ENCODE measurements around the gene IDH1. TPM values are rescaled to one million over a fixed set of nuclear protein-coding genes. Genes with fewer than 3 reads are reported as not detected.

Gene IDH1
- total RNA-seq, 1 experiment from 2014 or later = 91.2 TPM

DNA sequence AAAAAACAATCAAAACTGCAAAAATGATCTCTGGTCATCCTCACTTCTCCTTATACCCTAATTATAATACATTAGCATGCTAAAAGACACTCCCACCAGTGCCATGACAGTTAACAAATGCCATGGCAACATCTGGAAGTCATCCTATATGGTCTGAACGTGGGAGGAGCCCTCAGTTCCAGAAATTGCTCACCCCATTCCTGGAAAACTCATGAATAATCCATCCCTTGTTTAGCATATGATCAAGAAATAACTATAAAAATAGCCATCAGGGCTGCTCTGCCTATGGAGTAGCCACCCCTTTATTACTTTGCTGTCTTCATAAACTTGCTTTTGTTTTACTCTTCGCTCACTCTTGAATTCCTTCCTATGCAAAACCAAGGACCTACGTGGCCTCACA, 59.3 kb downstream of the IDH1 start (continued):
- TF ChIP-seq, protein P1, sequence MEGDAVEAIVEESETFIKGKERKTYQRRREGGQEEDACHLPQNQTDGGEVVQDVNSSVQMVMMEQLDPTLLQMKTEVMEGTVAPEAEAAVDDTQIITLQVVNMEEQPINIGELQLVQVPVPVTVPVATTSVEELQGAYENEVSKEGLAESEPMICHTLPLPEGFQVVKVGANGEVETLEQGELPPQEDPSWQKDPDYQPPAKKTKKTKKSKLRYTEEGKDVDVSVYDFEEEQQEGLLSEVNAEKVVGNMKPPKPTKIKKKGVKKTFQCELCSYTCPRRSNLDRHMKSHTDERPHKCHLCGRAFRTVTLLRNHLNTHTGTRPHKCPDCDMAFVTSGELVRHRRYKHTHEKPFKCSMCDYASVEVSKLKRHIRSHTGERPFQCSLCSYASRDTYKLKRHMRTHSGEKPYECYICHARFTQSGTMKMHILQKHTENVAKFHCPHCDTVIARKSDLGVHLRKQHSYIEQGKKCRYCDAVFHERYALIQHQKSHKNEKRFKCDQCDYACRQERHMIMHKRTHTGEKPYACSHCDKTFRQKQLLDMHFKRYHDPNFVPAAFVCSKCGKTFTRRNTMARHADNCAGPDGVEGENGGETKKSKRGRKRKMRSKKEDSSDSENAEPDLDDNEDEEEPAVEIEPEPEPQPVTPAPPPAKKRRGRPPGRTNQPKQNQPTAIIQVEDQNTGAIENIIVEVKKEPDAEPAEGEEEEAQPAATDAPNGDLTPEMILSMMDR (IDR thresholded peaks at IDR 0.05 in 2 of 3, conservative IDR thresholded peaks at IDR 0.05 in 1 of 3; ENCODE audit: borderline replicate concordance in 1 of 3, insufficient read depth in 1 of 3, low read depth in 2 of 3, low read length in 2 of 3) = no peak

DNA sequence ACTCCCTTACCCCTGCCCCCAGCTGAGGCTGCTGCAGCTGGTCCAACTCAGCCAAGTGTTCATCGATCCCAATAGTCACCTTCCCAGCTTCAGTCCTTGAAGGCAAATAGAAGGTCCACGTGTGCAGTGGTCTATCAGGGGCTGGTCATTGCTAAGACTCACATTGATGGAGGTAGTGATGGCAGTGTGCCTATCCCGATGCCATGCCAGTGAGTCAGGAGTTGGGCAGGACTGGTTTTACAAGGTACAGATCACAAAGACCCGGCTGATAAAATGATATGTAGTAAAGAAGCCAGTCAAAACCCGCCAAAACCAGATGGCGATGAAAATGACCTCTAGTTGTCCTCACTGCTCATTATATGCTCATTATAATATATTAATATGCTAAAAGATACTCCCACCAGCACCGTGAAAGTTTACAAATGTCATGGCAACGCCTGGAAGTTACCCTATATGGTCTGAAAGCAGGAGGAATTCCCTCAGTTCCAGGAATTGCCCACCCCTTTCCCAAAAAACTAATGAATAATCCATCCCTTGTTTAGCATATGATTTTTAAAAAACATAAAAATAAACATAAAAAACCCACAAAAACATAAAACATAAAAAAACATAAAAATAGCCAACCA, 62.1 kb downstream of the IDH1 start:
- H3K4me3 ChIP-seq (replicated peaks in 1 of 2; ENCODE audit: low read depth in 1 of 2, low read length in 2 of 2) = no peak overlapping the region
- no TSS peak for BruUV-seq (replicated peaks)
- no peaks in the 10 kb centered on the region for H3K9me3 ChIP-seq (ENCODE audit: control insufficient read depth in 1 of 2, insufficient read depth in 1 of 2, low read depth in 1 of 2, low read length in 2 of 2)
- H3K4me2 ChIP-seq (ENCODE audit: low read length) = peak overlapping the region; percentile 22; the same call in 1 of the 2 replicates
- no peak overlapping the region for H3K9ac ChIP-seq (ENCODE audit: low read length)
- ChIA-PET RAD21 (ENCODE audit: low non-redundant PET in 1 of 2, low total read pairs in 2 of 2, uncharacterized antibody in 2 of 2, unreplicated experiment in 2 of 2) (no interaction called here), CTCF (no interaction called here), POLR2A (no interaction called here)
- H3K4me1 ChIP-seq (ENCODE audit: control insufficient read depth in 1 of 2, insufficient read depth in 2 of 2, low read length in 2 of 2) = peaks cover 6 to 11% of the 10 kb centered on the region in 2 experiments; a peak in 3 of 4 replicates
- H3K79me2 ChIP-seq (ENCODE audit: insufficient read depth, low read length) = no peaks in the 10 kb centered on the region
- H3K9me2 ChIP-seq (ENCODE audit: insufficient read depth) = no peaks in the 10 kb centered on the region
- ATAC-seq = peak; percentile 36; the same call in 1 of the 2 replicates
- DNase-seq (ENCODE audit: low read depth, low spot score) = no peak
- H3K27ac ChIP-seq (ENCODE audit: low read depth, low read length) = no peak overlapping the region
- TF ChIP-seq EZH2phosphoT487 (IDR thresholded peaks at IDR 0.05; ENCODE audit: borderline replicate concordance) = no peak
- TF ChIP-seq ZNF274 (IDR thresholded peaks at IDR 0.05; ENCODE audit: low read depth, low read length) = no peak
- TF ChIP-seq POLR2AphosphoS5 (IDR thresholded peaks at IDR 0.05; ENCODE audit: low read depth, low read length) = no peak
- TF ChIP-seq, protein P1 (IDR thresholded peaks at IDR 0.05 in 2 of 3, conservative IDR thresholded peaks at IDR 0.05 in 1 of 3; ENCODE audit: borderline replicate concordance in 1 of 3, insufficient read depth in 1 of 3, low read depth in 2 of 3, low read length in 2 of 3) = no peak
- no peak for TF ChIP-seq CBX3 (IDR thresholded peaks at IDR 0.05; ENCODE audit: low read depth)
- no peak for TF ChIP-seq POLR2A (IDR thresholded peaks at IDR 0.05; ENCODE audit: borderline replicate concordance, extremely low read depth, insufficient read depth, insufficient read length)
- no peak for TF ChIP-seq SRF (IDR thresholded peaks at IDR 0.05; ENCODE audit: low read depth)
- TF ChIP-seq, protein P2, sequence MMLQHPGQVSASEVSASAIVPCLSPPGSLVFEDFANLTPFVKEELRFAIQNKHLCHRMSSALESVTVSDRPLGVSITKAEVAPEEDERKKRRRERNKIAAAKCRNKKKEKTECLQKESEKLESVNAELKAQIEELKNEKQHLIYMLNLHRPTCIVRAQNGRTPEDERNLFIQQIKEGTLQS (IDR thresholded peaks at IDR 0.05) = no peak
- no peak for TF ChIP-seq YY1 (IDR thresholded peaks at IDR 0.05; ENCODE audit: extremely low read depth, insufficient replicate concordance, low read depth, low read length)
- no peak for TF ChIP-seq ZFX (IDR thresholded peaks at IDR 0.05)
- no peak for TF ChIP-seq FOSL1 (IDR thresholded peaks at IDR 0.05; ENCODE audit: low read depth)
- no peak for TF ChIP-seq CEBPB (IDR thresholded peaks at IDR 0.05; ENCODE audit: low read depth)
- TF ChIP-seq, protein P3, sequence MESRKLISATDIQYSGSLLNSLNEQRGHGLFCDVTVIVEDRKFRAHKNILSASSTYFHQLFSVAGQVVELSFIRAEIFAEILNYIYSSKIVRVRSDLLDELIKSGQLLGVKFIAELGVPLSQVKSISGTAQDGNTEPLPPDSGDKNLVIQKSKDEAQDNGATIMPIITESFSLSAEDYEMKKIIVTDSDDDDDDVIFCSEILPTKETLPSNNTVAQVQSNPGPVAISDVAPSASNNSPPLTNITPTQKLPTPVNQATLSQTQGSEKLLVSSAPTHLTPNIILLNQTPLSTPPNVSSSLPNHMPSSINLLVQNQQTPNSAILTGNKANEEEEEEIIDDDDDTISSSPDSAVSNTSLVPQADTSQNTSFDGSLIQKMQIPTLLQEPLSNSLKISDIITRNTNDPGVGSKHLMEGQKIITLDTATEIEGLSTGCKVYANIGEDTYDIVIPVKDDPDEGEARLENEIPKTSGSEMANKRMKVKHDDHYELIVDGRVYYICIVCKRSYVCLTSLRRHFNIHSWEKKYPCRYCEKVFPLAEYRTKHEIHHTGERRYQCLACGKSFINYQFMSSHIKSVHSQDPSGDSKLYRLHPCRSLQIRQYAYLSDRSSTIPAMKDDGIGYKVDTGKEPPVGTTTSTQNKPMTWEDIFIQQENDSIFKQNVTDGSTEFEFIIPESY (IDR thresholded peaks at IDR 0.05; ENCODE audit: extremely low read depth, insufficient replicate concordance, low read length) = no peak
- no peak for TF ChIP-seq ELF1 (IDR thresholded peaks at IDR 0.05; ENCODE audit: borderline replicate concordance, low read depth)
- intact Hi-C loops (cut with micrococcal nuclease) = no loop called here
- H4K20me1 ChIP-seq (ENCODE audit: insufficient read depth) = no peaks in the 10 kb centered on the region
- no peaks in the 10 kb centered on the region for H3K36me3 ChIP-seq (ENCODE audit: control insufficient read depth in 1 of 2, insufficient read depth in 2 of 2, low read length in 2 of 2)
- H3K27me3 ChIP-seq (ENCODE audit: insufficient read depth, low read length) = no peaks in the 10 kb centered on the region
- peak overlapping the region; percentile 52 for H2AFZ ChIP-seq (ENCODE audit: low read depth, low read length, poor library complexity, severe bottlenecking)
